ENCODE data around the gene SORBS2.
"Not testable (repeated sequence)": the region's sequence is repeated elsewhere in the genome, so short reads cannot be mapped to it uniquely, and the experiment has no call there.

The SORBS2 gene

DNA sequence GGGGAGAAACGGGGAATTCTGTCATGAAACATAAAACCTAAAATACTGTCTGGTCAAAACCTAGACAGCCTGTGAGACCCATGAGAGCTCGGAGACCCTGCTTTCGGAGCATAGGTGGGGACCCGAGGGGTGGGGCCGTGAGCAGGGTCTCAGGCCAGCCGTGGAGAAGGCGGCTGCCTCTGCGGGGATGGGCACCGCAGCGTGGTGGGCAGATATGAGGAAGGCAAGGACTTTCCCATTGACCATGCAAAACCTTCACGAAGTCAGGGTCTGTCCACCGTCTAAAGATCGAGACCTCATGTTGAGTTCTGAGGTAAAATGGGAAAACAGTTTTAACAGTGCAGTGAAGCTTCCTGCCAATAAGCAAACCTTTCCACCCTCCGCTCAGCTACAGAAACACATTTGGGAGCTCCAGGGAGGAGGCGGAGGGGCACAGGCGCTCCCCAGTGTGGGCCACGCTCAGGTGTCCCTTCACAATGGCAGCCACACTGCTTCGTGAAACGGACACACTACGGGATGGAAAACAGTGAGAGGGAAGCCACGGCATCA lies 74.4 kb downstream of the SORBS2 start:
- DNase-seq (ENCODE audit: low read depth, low spot score), result no peak

- DNase-seq (ENCODE audit: low read depth, low spot score), result no peak
Measured at GRCh38 chr4:185736882-185737281, 75.1 kb downstream of the SORBS2 start.

GRCh38 chr4:185735866-185736400 lies 76.1 kb downstream of the SORBS2 start:
- DNase-seq (ENCODE audit: low read depth, low spot score), result no peak

GRCh38 chr4:185734930-185735329 lies 77.1 kb downstream of the SORBS2 start:
- DNase-seq (ENCODE audit: low read depth, low spot score), result no peak

GRCh38 chr4:185734214-185734613 lies 77.8 kb downstream of the SORBS2 start:
- DNase-seq (ENCODE audit: low read depth, low spot score), result no peak

DNA sequence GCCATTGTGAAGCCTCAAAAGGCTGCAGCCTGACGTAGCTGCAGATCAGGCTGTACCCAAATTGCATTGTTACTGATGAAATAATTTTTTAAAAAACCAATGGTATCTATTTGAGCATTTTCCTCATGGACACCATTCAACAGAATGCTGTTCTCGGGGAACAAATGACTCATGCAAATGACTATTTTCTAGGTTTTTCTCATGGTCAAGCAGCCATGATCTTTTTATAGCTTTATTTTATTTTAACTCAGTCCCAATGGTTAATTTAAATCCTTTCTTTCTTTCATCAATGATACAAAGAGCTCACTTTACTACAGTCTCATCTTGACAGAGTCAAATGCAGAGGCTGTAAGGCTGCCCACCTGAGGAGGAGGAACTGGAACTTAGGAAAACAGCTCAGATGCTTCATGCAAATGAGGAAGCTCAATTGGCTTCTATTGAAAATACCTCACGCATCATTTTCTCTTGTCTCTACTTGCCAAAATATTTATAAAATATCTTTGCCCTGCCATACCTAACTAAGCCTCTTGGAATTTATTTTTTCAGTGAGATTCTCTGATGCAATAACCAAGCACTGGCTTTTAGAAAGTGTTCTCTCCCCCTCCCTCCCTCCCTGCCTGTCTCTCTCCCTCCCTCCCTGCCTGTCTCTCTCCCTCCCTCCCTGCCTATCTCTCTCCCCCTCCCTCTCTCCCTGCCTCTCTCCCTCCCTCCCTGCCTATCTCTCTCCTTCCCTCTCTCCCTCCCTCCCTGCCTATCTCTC lies 81.0 kb downstream of the SORBS2 start:
- DNase-seq (ENCODE audit: low read depth, low spot score), result no peak

GRCh38 chr4:185730387-185730786 lies 81.6 kb downstream of the SORBS2 start:
- DNase-seq (ENCODE audit: low read depth, low spot score), result no peak

- DNase-seq (ENCODE audit: low read depth, low spot score), result no peak
Measured at GRCh38 chr4:185729391-185729804, 82.6 kb downstream of the SORBS2 start.

DNA sequence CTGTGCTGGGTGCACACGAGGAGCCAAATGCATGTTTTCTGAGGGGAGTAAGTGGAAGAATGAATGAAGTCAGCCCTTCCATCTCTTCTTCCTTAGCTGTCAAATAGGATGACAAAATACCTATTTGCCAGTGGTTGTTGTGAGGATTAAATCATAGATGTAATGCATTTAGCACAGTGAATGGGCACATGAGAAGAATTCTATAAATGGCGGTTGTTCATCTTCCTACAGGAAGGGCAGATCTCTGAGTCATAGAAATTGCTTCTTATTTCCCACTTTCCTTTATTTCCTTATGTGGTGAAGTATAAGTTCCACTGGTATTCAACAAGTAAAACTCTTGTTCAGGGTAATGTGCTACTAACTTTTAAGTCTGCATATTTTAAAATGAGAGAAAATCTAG lies 83.1 kb downstream of the SORBS2 start:
- no peak for DNase-seq (ENCODE audit: low read depth, low spot score)

DNA sequence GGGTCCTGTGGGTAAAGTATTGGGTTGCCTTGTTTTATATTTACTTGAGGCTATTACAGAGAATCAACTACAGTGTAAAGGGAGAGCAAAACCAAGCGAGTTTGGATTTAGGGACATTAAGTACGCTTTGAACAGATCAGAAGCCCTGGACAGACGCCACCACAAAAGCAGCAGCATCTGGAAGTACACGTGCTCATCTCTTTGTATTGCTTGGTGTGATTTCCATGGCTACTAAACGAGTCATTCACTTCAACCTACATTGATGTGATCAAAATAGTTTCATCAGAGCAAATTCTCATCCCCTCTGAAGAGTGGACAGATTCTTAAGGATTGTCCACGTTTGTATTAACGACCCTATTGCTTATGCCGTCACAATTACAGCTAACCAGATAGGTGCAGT lies 85.1 kb downstream of the SORBS2 start:
- DNase-seq (ENCODE audit: low read depth, low spot score), result no peak

DNA sequence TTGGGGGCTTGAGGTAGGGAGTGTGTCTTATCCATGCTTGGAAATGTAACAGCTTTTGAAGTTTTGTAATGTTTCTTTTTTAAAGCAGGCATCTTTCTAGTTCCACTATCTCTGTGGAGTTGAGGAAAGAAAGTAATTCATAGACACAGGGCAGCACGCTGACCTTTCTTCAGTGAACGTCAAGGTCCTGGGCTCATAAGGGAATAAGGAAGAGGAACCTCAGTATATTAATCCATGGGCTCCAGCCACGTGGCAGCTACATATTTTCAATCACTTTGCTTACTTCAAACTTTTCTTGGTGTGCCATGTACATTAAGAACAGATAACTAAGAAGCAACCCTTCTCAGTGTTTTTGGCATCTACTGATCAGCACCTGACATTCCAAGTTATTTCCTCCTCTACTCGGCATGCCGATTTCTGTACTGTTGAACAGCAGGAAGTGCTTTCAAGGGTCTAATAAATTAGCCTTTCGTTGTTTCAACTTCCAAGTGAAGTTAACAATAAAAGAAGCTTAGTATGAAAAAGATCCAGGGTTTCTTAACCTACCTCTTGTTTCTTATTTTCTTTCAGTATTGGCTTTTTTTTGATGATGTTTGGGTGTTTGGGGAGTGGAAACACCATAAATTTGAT lies 88.2 kb downstream of the SORBS2 start:
- no peak for DNase-seq (ENCODE audit: low read depth, low spot score)

GRCh38 chr4:185722029-185722316 lies 90.0 kb downstream of the SORBS2 start:
- DNase-seq (ENCODE audit: low read depth, low spot score), result no peak

GRCh38 chr4:185721190-185722028 lies 90.6 kb downstream of the SORBS2 start:
- DNase-seq (ENCODE audit: low read depth, low spot score), result no peak

GRCh38 chr4:185719500-185719858 lies 92.5 kb downstream of the SORBS2 start:
- DNase-seq (ENCODE audit: low read depth, low spot score), result no peak

- no peak for DNase-seq (ENCODE audit: low read depth, low spot score)
Measured at GRCh38 chr4:185718578-185719499, 93.2 kb downstream of the SORBS2 start.

DNA sequence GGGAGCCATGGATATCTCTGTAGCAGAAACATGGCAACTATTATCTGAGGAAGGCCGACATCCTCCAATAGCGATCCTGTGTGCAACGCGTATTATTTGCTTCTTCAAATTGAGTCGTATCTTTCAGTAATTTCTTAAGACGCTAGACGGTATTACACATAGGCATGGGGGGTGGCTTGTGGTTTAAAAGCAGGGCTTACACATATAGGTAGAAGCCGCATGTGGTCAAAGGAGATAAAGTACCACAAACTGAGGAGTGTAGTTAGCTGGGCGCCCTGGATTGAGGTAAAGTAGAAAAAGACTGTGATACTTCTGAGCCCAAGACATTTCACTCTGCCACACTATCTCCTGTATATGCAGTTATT lies 94.6 kb downstream of the SORBS2 start:
- DNase-seq (ENCODE audit: low read depth, low spot score), result no peak

- no peak for DNase-seq (ENCODE audit: low read depth, low spot score)
Measured at GRCh38 chr4:185716577-185717376, 95.2 kb downstream of the SORBS2 start.

GRCh38 chr4:185716141-185716551 lies 95.8 kb downstream of the SORBS2 start:
- no peak for DNase-seq (ENCODE audit: low read depth, low spot score)

DNA sequence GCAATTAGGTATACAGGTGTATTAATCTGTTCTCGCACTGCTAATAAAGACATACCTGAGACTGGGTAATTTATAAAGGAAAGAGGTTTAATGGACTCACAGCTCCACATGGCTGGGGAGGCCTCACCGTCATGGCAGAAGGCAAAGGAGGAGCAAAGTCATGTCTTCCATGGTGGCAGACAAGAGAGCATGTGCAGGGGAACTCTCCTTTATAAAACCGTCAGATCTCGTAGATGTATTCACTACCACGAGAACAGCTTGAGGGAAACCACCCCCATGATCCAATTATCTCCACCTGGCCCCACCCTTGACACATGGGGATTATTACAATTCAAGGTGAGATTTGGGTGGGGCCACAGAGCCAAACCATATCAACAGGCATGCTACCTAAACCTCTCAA lies 97.5 kb downstream of the SORBS2 start:
- not testable (repeated sequence) for DNase-seq (ENCODE audit: low read depth, low spot score)

DNA sequence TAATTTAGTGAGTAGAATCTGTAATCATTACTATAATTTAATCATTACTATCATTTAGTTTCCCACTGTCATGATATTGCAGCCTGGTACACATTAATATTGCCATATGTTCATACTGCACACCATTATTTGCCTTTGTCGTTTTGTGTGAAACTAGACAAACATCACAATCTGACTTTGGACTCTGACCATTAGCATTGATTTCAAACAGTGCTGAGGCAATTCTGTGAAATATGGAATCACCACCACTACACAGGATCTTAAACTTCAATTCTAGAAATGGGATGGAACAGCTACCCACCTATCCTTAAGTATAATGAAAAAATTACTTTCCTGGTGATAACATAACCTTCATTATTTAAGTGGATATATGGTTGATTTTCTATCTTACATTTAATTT lies 98.3 kb downstream of the SORBS2 start:
- DNase-seq (ENCODE audit: low read depth, low spot score), result no peak

All from activated naive CD8-positive, alpha-beta T cell treated with anti-CD3 and anti-CD28 coated beads, Interleukin-2, amount 50 U/mL, for 16 hours (primary cell).